ENCODE measurements around the gene NEFH. TPM values are rescaled to one million over a fixed set of nuclear protein-coding genes. Genes with fewer than 3 reads are reported as not detected.
A peak's percentile ranks its signal among the peaks of the same experiment; 100 is the strongest.

Gene NEFH
- total RNA-seq, 1 donor from 2014 or later, result 0.46 TPM

DNA sequence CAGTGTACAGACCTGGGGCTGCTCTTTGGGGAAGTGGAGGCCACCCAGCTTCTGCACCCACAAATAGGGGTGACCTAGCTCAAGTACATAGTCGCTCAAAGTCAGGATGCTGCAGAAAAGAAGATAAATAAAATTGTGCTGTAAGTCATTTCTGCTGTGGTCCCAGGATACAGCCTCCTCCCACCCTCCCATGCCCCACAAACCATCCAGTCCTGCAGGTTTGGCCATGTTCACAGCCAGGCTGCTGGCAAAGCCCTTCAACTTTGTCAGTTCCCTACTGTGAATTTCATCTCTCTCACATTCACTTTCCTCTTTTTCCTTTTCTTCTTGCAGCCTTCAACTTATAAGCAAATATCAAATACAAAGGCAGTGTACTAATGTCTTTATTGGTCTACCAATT lies 40.0 kb downstream of the NEFH start:
- Histone ChIP-seq H3K27ac (no peak overlapping the region), H3K36me3 (peaks cover 98% of the 10 kb centered on the region), H3K9me3 (no peaks in the 10 kb centered on the region), H3K4me3 (no peak overlapping the region), H3K27me3 (no peaks in the 10 kb centered on the region), H3K4me1 (no peaks in the 10 kb centered on the region)
- TF ChIP-seq, protein P1, sequence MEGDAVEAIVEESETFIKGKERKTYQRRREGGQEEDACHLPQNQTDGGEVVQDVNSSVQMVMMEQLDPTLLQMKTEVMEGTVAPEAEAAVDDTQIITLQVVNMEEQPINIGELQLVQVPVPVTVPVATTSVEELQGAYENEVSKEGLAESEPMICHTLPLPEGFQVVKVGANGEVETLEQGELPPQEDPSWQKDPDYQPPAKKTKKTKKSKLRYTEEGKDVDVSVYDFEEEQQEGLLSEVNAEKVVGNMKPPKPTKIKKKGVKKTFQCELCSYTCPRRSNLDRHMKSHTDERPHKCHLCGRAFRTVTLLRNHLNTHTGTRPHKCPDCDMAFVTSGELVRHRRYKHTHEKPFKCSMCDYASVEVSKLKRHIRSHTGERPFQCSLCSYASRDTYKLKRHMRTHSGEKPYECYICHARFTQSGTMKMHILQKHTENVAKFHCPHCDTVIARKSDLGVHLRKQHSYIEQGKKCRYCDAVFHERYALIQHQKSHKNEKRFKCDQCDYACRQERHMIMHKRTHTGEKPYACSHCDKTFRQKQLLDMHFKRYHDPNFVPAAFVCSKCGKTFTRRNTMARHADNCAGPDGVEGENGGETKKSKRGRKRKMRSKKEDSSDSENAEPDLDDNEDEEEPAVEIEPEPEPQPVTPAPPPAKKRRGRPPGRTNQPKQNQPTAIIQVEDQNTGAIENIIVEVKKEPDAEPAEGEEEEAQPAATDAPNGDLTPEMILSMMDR (IDR thresholded peaks at IDR 0.05), result no peak
- DNase-seq (no peak), ATAC-seq (no peak)
- intact Hi-C loops (cut with DNase I), result no loop called here

DNA sequence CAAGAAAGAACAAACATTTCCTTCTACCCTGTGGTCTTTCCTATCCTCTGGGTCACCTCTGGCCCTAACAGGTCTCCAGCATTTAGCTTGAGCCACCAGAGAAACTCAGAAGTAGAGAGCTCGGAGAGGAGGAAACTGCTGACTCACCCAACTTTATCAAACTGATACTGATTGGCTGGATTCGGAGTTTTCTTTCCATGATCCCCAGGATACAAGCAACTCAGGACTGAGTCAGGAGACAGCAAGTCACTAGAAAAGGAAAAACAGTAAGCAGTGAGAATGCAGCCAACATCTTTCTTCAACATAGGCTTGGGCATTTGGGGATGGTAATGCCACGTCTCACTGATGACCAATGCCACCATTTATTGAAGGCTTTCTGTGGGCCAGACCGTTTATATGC lies 40.8 kb downstream of the NEFH start:
- Histone ChIP-seq H3K4me3 (no peak overlapping the region), H3K9me3 (no peaks in the 10 kb centered on the region), H3K36me3 (peaks cover 98% of the 10 kb centered on the region), H3K27ac (no peak overlapping the region), H3K27me3 (no peaks in the 10 kb centered on the region), H3K4me1 (no peaks in the 10 kb centered on the region)
- TF ChIP-seq, protein P1 (IDR thresholded peaks at IDR 0.05), result no peak
- no peak for ATAC-seq
- intact Hi-C loops (cut with DNase I), result no loop called here
- no peak for DNase-seq

DNA sequence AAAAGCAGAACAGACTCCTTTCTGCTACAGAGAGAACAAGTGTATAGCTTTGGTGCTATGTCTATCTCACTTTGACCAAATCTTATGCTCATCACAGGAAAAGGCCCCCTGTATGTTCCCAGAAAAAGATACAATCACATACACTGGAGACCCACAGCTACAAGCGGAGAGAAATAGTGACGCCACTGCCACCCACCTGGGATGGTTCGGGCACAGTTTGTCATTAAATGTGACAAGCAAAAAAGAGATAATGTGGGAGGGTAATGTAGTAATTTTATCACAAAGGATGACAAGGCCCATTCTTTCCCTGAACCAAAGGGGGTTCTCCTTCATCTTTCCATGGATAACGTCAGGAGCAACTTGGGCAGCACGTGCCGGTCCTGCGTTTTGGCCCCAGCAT lies 41.5 kb downstream of the NEFH start:
- ATAC-seq (no peak), DNase-seq (no peak)
- H3K4me3 ChIP-seq, result no peak overlapping the region
- peaks cover 98% of the 10 kb centered on the region for H3K36me3 ChIP-seq
- intact Hi-C loops (cut with DNase I), result no loop called here
- no peaks in the 10 kb centered on the region for H3K9me3 ChIP-seq
- no peaks in the 10 kb centered on the region for H3K4me1 ChIP-seq
- no peak overlapping the region for H3K27ac ChIP-seq
- TF ChIP-seq, protein P1 (IDR thresholded peaks at IDR 0.05), result no peak
- no peaks in the 10 kb centered on the region for H3K27me3 ChIP-seq

DNA sequence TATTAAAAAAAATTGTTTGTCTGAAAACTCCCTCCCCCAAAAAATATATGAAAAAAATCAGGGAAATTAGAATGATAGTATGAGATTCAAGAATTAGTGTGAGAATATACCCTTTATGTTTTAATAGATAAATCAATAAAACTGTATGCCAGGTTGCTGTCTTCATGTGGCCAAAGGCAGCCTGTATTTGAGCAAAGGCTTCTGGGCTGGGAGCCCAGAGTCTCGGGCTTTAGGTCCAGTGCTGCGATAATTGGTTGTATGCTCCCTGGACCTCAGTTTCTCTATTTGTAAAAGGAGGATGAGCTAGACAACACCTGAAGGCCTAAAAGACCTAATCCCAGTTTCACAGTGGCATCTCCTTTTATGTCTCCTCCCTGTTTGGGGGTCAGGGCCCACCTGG lies 43.7 kb downstream of the NEFH start:
- DNase-seq (no peak), ATAC-seq (no peak)
- H3K27me3 ChIP-seq, result no peaks in the 10 kb centered on the region
- no peak overlapping the region for H3K27ac ChIP-seq
- H3K4me3 ChIP-seq, result no peak overlapping the region
- intact Hi-C loops (cut with DNase I), result no loop called here
- H3K4me1 ChIP-seq, result no peaks in the 10 kb centered on the region
- TF ChIP-seq, protein P1 (IDR thresholded peaks at IDR 0.05), result no peak
- peaks cover 98% of the 10 kb centered on the region for H3K36me3 ChIP-seq
- no peaks in the 10 kb centered on the region for H3K9me3 ChIP-seq

DNA sequence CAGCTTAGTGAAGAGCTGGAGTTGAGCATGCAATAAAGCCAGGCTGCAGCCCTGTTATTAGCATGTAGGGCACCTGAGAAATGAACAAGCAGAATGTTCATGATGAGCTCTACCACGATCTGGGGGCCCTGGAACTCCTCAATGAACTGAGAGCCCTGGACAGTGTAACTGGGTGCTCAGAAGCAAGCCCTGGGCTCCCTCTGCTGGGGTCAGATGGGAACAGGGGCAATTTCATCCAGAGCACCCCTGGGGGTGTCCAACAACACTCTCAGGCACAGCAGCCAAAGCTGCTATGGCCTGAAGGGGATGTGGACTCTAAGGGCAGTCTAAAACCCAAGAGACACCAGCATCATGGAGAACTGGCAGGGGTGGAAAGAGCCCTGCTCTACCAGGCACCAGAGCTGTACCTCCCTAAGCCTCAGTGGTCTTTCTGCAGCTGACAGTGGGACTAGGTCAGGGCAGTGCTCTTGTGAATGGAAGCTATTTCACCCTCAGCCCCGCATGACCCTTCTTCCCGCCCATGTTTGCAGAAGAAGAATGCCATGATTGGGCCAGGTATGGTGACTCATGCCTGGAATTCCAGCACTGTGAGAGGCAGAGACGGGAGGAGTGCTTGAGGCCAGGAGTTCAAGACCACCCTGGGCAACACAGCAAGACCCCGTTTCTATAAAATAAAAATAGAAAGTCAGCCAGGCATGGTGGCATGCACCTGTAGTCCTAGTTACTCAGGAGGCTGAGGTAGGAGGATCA lies 44.6 kb downstream of the NEFH start:
- DNase-seq (no peak), ATAC-seq (peak; percentile 75)

More for the DNA sequence above, 44.6 kb downstream of the NEFH start:
- TF ChIP-seq, protein P1 (IDR thresholded peaks at IDR 0.05), result peak; percentile 28
- no peaks in the 10 kb centered on the region for H3K27me3 ChIP-seq
- H3K27ac ChIP-seq, result no peak overlapping the region
- no peaks in the 10 kb centered on the region for H3K4me1 ChIP-seq
- no peaks in the 10 kb centered on the region for H3K9me3 ChIP-seq
- no peak overlapping the region for H3K4me3 ChIP-seq
- intact Hi-C loops (cut with DNase I), result no loop called here
- peaks cover 98% of the 10 kb centered on the region for H3K36me3 ChIP-seq

Data from upper lobe of right lung (tissue), 1 donor.